Breast epithelium (tissue), 3 donors: Measurements from ENCODE around the gene SRSF9.

Experiments
- POLR2A ChIP-seq: fragments of 450-650 bp; IDR thresholded peaks from one replicate; pipeline ENCODE4 v1.6.1; 2016; ENCODE audit warnings: antibody characterized with exemption, mild to moderate bottlenecking, moderate library complexity
- POLR2AphosphoS5 ChIP-seq, 3 donors: sonication (generic); formaldehyde crosslinking; IDR thresholded peaks; one replicate each; pipeline ENCODE4 v1.6.1; 2017; ENCODE audit warnings: antibody characterized with exemption in 3 of 3
- TF ChIP-seq, protein P1 (sequence below), 3 donors: fragments of 450-650 bp; IDR thresholded peaks; one replicate each; pipeline ENCODE4 v1.5.1; 2016 to 2017; ENCODE audit warnings: antibody characterized with exemption in 3 of 3, mild to moderate bottlenecking in 3 of 3, moderate library complexity in 3 of 3

GRCh38 chr12:120467439-120467838 lies 2.1 kb downstream of the SRSF9 start:
- TF ChIP-seq, protein P1, sequence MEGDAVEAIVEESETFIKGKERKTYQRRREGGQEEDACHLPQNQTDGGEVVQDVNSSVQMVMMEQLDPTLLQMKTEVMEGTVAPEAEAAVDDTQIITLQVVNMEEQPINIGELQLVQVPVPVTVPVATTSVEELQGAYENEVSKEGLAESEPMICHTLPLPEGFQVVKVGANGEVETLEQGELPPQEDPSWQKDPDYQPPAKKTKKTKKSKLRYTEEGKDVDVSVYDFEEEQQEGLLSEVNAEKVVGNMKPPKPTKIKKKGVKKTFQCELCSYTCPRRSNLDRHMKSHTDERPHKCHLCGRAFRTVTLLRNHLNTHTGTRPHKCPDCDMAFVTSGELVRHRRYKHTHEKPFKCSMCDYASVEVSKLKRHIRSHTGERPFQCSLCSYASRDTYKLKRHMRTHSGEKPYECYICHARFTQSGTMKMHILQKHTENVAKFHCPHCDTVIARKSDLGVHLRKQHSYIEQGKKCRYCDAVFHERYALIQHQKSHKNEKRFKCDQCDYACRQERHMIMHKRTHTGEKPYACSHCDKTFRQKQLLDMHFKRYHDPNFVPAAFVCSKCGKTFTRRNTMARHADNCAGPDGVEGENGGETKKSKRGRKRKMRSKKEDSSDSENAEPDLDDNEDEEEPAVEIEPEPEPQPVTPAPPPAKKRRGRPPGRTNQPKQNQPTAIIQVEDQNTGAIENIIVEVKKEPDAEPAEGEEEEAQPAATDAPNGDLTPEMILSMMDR (IDR thresholded peaks at IDR 0.05) = no peak
- TF ChIP-seq POLR2A (no peak), POLR2AphosphoS5 (IDR thresholded peaks at IDR 0.05) (no peak)
